ENCODE results near the gene MED25. TPM values are rescaled to one million over a fixed set of nuclear protein-coding genes. Genes with fewer than 3 reads are reported as not detected.
A peak's percentile ranks its signal among the peaks of the same experiment; 100 is the strongest.

MED25 gene
- total RNA-seq, 1 experiment from 2014 or later, result 47.5 TPM

DNA sequence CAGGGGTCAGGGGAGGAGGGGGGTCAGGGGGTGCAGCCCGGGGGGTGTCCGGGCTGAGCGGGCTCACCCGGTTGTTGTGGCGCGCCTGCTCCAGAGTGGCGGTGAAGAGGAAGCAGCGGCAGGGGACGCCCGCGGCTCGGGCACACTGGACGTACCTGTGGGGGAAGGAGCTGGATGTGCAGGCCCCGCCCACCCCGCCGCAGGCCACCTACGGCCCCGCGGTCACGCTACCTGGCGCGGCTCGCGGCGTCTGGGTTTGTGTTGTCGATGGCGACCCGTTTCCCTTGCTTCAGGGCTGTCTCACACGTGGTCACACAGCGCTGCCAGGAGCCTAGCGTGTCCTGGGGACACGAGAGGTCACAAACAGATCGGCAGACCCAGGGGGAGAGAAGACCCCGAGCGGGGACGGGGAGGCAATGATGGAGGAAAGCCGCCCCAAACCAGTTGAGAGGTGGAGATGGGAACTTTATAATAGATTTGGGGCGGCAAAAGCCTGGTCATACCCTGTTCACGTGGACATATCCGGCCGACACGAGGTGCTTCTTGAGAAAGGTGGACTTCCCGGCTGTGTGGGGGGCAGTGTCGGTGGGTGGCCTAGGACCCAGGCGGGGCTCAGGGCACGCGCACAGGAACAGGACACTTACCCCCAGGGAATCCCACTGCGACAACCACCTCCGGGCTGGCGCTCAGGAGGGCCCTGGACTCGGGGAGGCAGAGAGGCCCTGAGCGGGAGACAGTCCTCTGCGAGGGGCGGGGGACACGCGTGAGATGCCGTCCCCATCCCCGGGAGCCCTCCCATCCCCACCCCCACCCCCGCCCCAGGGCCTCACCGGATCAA, 43.7 kb downstream of the MED25 start:
- Histone ChIP-seq H3K4me3 (ENCODE audit: low read length) (no peak overlapping the region), H3K36me3 (ENCODE audit: low read depth, low read length) (peaks cover 54% of the 10 kb centered on the region), H3K4me2 (ENCODE audit: low read length) (no peak overlapping the region), H2AFZ (ENCODE audit: low read length) (no peak overlapping the region), H3K79me2 (ENCODE audit: low read length) (peaks cover 39% of the 10 kb centered on the region), H3K27me3 (ENCODE audit: low read length) (no peaks in the 10 kb centered on the region), H3K27ac (ENCODE audit: low read length) (no peak overlapping the region), H4K20me1 (ENCODE audit: low read length) (peaks cover 17% of the 10 kb centered on the region), H3K4me1 (ENCODE audit: insufficient read depth, low read length) (peaks cover 14% of the 10 kb centered on the region), H3K9me2 (replicated peaks; ENCODE audit: low read length) (no peaks in the 10 kb centered on the region), H3K9me3 (ENCODE audit: low read length) (no peaks in the 10 kb centered on the region), H3F3A (ENCODE audit: low read length, unreplicated experiment) (peaks cover 5% of the 10 kb centered on the region), H3K9ac (ENCODE audit: low read length) (no peak overlapping the region)
- ATAC-seq (no peak), DNase-seq (no peak)
- no TSS peak for BruUV-seq (replicated peaks)
- intact Hi-C loops (cut with micrococcal nuclease), result no loop called here
- TF ChIP-seq CTCF (conservative IDR thresholded peaks at IDR 0.05; ENCODE audit: low read depth, low read length), result no peak
- ChIA-PET CTCF (no interaction called here), POLR2A (ENCODE audit: unreplicated experiment) (no interaction called here)

- H3F3A ChIP-seq (ENCODE audit: low read length, unreplicated experiment), result peaks cover 5% of the 10 kb centered on the region
- peaks cover 51% of the 10 kb centered on the region for H3K36me3 ChIP-seq (ENCODE audit: low read depth, low read length)
- H3K27ac ChIP-seq (ENCODE audit: low read length), result no peak overlapping the region
- H3K9me3 ChIP-seq (ENCODE audit: low read length), result no peaks in the 10 kb centered on the region
- DNase-seq (no peak), ATAC-seq (no peak)
- no peak overlapping the region for H2AFZ ChIP-seq (ENCODE audit: low read length)
- no peak overlapping the region for H3K9ac ChIP-seq (ENCODE audit: low read length)
- H3K4me1 ChIP-seq (ENCODE audit: insufficient read depth, low read length), result peaks cover 15% of the 10 kb centered on the region
- H3K9me2 ChIP-seq (replicated peaks; ENCODE audit: low read length), result no peaks in the 10 kb centered on the region
- intact Hi-C loops (cut with micrococcal nuclease), result no loop called here
- H3K27me3 ChIP-seq (ENCODE audit: low read length), result no peaks in the 10 kb centered on the region
- no peak for TF ChIP-seq EZH2 (IDR thresholded peaks at IDR 0.05; ENCODE audit: low read length, unreplicated experiment)
- TF ChIP-seq CTCF (conservative IDR thresholded peaks at IDR 0.05; ENCODE audit: low read depth, low read length), result peak; percentile 66
- H3K4me3 ChIP-seq (ENCODE audit: low read length), result no peak overlapping the region
- no TSS peak for BruUV-seq (replicated peaks)
- H3K79me2 ChIP-seq (ENCODE audit: low read length), result peaks cover 41% of the 10 kb centered on the region
- no peak overlapping the region for H3K4me2 ChIP-seq (ENCODE audit: low read length)
- ChIA-PET CTCF (no interaction called here), POLR2A (ENCODE audit: unreplicated experiment) (no interaction called here)
- peaks cover 17% of the 10 kb centered on the region for H4K20me1 ChIP-seq (ENCODE audit: low read length)
These were observed 44.5 kb downstream of the MED25 start for GRCh38 chr19:49862391-49863253.
